ENCODE measurements around the gene CFAP61. TPM values are rescaled to one million over a fixed set of nuclear protein-coding genes. Genes with fewer than 3 reads are reported as not detected.

CFAP61 gene
- total and polyA plus RNA-seq, 9 of the 15 experiments (the other 6 are each of a cell fraction or from before 2014, with no cell fraction given) = 0.11 TPM; not detected in 8

GRCh38 chr20:20020908-20021307, 31.4 kb upstream of the CFAP61 start:
- WGBS (ENCODE audit: insufficient coverage, low coverage, missing lambda C conversion rate) = 60% methylated on average over 2 of the region's 11 CpGs
- Histone ChIP-seq H4K20me1 (replicated peaks; ENCODE audit: control insufficient read depth, insufficient read depth, low read length) (0 out of 2 replicates have a peak, but pooled peaks cover 2% of the 10 kb centered on the region), H3K4me1 (replicated peaks in 1 of 2; ENCODE audit: control insufficient read depth in 2 of 2, insufficient read depth in 2 of 2, low read length in 2 of 2) (peaks cover 7 to 13% of the 10 kb centered on the region in 2 experiments; a peak in 4 of 5 replicates), H3K79me2 (ENCODE audit: control insufficient read depth, insufficient read depth, low read length) (peaks cover 83% of the 10 kb centered on the region), H3K9me3 (replicated peaks; ENCODE audit: control insufficient read depth, insufficient read depth, low read depth, low read length) (no peaks in the 10 kb centered on the region), H3K27ac (ENCODE audit: extremely low read depth, low read depth, low read length) (no peak overlapping the region), H3K27me3 (ENCODE audit: control insufficient read depth in 2 of 2, insufficient read depth in 2 of 2, low read length in 2 of 2) (no peaks in the 10 kb centered on the region), H3K9ac (ENCODE audit: insufficient read depth in 1 of 2, low read depth in 2 of 2, low read length in 2 of 2) (no peak overlapping the region), H3K36me3 (ENCODE audit: control insufficient read depth, insufficient read depth, low read length) (peaks cover 43% of the 10 kb centered on the region; the same call in 2 of the 3 replicates), H3K4me2 (ENCODE audit: insufficient read depth, low read length) (no peak overlapping the region), H2AFZ (ENCODE audit: low read depth, low read length) (no peak overlapping the region), H3K4me3 (no peak overlapping the region), H3K9me1 (ENCODE audit: control insufficient read depth, insufficient read depth, low read length) (no peaks in the 10 kb centered on the region)
- ATAC-seq = no peak
- in situ Hi-C loops (cut with MboI) = no loop called here
- intact Hi-C loops (cut with micrococcal nuclease) = no loop called here
- no TSS peak for BruUV-seq (replicated peaks)
- no peak for TF ChIP-seq MBD2 (IDR thresholded peaks at IDR 0.05; ENCODE audit: borderline replicate concordance, low read depth)
- TF ChIP-seq RBM17 (IDR thresholded peaks at IDR 0.05; ENCODE audit: borderline replicate concordance, low read depth, low read length) = no peak
- no peak for TF ChIP-seq RFX1 (IDR thresholded peaks at IDR 0.05)
- no peak for TF ChIP-seq SMAD3 (CRISPR knock-in tag; conservative IDR thresholded peaks at IDR 0.05)
- no peak for TF ChIP-seq KLF1 (tag; IDR thresholded peaks at IDR 0.05)
- no peak for TF ChIP-seq FOXA1 (IDR thresholded peaks at IDR 0.05; ENCODE audit: borderline replicate concordance)
- TF ChIP-seq OTX1 (CRISPR knock-in tag; IDR thresholded peaks at IDR 0.05) = no peak
- TF ChIP-seq ZNF583 (CRISPR knock-in tag; IDR thresholded peaks at IDR 0.05) = no peak
- TF ChIP-seq NR0B1 (IDR thresholded peaks at IDR 0.05; ENCODE audit: partially characterized antibody) = no peak
- no peak for TF ChIP-seq ZNF551 (CRISPR knock-in tag; IDR thresholded peaks at IDR 0.05)
- no peak for TF ChIP-seq CREB3 (tag; conservative IDR thresholded peaks at IDR 0.05; ENCODE audit: low read depth)
- no peak for TF ChIP-seq JUN (IDR thresholded peaks at IDR 0.05; ENCODE audit: borderline replicate concordance, low read depth, low read length)
- no peak for TF ChIP-seq JUN (CRISPR knock-in tag; IDR thresholded peaks at IDR 0.05; ENCODE audit: borderline replicate concordance)
- TF ChIP-seq TAF7 (tag; IDR thresholded peaks at IDR 0.05) = no peak
- TF ChIP-seq, protein P1, sequence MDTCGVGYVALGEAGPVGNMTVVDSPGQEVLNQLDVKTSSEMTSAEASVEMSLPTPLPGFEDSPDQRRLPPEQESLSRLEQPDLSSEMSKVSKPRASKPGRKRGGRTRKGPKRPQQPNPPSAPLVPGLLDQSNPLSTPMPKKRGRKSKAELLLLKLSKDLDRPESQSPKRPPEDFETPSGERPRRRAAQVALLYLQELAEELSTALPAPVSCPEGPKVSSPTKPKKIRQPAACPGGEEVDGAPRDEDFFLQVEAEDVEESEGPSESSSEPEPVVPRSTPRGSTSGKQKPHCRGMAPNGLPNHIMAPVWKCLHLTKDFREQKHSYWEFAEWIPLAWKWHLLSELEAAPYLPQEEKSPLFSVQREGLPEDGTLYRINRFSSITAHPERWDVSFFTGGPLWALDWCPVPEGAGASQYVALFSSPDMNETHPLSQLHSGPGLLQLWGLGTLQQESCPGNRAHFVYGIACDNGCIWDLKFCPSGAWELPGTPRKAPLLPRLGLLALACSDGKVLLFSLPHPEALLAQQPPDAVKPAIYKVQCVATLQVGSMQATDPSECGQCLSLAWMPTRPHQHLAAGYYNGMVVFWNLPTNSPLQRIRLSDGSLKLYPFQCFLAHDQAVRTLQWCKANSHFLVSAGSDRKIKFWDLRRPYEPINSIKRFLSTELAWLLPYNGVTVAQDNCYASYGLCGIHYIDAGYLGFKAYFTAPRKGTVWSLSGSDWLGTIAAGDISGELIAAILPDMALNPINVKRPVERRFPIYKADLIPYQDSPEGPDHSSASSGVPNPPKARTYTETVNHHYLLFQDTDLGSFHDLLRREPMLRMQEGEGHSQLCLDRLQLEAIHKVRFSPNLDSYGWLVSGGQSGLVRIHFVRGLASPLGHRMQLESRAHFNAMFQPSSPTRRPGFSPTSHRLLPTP (IDR thresholded peaks at IDR 0.05; ENCODE audit: borderline replicate concordance, extremely low read depth, insufficient read length) = no peak
- TF ChIP-seq NR3C1 (CRISPR knock-in tag; IDR thresholded peaks at IDR 0.05) = no peak
- no peak for TF ChIP-seq MCM5 (IDR thresholded peaks at IDR 0.05; ENCODE audit: low read depth)
- TF ChIP-seq FOSL1 (tag; conservative IDR thresholded peaks at IDR 0.05) = no peak
- TF ChIP-seq ZFP30 (CRISPR knock-in tag; IDR thresholded peaks at IDR 0.05; ENCODE audit: borderline replicate concordance) = no peak
- TF ChIP-seq NONO (IDR thresholded peaks at IDR 0.05; ENCODE audit: low read depth in 2 of 2, low read length in 1 of 2) = no peak
- TF ChIP-seq TAL1 (IDR thresholded peaks at IDR 0.05) = no peak
- no peak for FAIRE-seq
- no peak for DNase-seq (ENCODE audit: extremely low read depth in 1 of 4, low spot score in 3 of 4)
- POLR2A ChIA-PET = interaction anchor here (0.9 kb wide), 1 partner anchor 32 kb away, joined by 3 read pairs; the partner anchor contains the start of gene CFAP61
- CTCF ChIA-PET (ENCODE audit: low intra/inter-chr PET ratio) = no interaction called here
